Subcutaneous adipose tissue (tissue), 4 donors: ENCODE data around the gene ADGRL3. TPM values are rescaled to one million over a fixed set of nuclear protein-coding genes. Genes with fewer than 3 reads are reported as not detected.

Experiments
- total RNA-seq, 4 donors: library from RNA; depleted of rRNA; stranded (reverse); fragments of >200 nt; gene quantifications; one replicate each; pipeline ENCODE4 v1.1.0, GENCODE V29; 2016
- TF ChIP-seq, protein P1 (sequence below): fragments of 450-650 bp; IDR thresholded peaks from one replicate; pipeline ENCODE4 v1.5.1; 2016; ENCODE audit warnings: low read depth, mild to moderate bottlenecking, control low read depth, antibody characterized with exemption, moderate library complexity

The ADGRL3 gene
- total RNA-seq, 4 donors from 2014 or later, result 6.3 to 12.2 (median 9.2) TPM

DNA sequence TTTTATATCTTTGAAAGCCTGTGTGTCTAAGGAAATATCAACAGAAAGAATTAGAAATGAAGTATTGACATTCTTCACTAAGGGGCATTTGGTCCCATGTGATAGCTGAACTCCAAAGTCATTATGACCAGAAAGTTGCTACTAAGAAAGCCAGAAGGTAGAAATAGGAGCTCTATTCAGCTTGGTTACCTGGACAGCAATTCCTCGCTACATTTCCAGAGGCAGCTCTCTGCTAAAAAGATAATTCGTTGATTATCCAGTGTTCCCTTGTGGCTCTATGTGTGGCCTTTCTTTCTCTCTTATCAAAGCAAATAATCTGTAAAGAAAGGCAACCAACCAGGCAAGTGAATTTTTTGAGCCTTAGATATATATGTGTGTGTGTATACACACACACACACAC, 341.3 kb downstream of the ADGRL3 start:
- TF ChIP-seq, protein P1, sequence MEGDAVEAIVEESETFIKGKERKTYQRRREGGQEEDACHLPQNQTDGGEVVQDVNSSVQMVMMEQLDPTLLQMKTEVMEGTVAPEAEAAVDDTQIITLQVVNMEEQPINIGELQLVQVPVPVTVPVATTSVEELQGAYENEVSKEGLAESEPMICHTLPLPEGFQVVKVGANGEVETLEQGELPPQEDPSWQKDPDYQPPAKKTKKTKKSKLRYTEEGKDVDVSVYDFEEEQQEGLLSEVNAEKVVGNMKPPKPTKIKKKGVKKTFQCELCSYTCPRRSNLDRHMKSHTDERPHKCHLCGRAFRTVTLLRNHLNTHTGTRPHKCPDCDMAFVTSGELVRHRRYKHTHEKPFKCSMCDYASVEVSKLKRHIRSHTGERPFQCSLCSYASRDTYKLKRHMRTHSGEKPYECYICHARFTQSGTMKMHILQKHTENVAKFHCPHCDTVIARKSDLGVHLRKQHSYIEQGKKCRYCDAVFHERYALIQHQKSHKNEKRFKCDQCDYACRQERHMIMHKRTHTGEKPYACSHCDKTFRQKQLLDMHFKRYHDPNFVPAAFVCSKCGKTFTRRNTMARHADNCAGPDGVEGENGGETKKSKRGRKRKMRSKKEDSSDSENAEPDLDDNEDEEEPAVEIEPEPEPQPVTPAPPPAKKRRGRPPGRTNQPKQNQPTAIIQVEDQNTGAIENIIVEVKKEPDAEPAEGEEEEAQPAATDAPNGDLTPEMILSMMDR, result no peak

DNA sequence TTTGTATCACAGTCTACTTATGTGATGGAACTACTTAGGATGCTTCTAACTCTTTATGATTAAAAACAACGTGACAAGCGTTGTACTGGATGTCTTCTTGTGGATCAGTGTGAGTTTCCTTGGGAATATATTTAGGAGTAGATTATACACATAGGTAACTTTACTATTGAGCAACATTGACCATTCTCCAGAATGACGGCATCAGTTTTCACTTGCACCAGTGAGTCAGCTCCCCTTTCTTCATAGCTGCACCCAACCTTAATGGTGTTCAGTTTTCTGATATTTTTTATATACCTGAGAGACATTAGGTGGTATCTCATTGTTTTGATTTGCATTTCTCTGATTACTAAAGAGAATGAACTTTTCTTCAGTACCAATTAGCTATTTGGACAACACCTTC, 343.9 kb downstream of the ADGRL3 start:
- TF ChIP-seq, protein P1, result no peak

DNA sequence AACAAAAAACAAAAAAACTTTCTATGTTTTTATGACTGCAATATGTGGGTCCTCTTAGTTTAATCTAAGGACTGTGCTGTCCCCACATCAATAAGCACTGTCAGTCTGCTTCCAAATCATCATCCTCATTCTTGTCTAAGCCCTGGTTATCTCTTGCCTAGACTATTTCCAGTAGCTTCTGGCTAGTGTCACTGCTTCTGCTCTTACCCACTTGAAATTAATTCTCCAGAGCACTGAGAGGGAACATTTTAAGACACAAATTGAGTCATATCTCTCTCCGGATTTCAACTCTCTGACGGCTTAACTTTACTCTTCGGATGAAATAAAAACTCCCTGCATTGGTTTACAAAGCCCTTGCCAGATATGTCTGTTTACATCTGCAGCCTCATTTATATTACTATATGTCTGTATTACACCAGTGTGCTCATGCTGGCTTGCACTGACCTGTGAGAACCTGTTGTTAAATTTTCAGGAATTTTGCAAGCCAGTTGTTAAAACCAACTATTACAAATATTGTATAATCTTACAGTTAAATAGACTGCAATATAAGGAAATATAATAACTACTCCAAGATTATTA, 345.9 kb downstream of the ADGRL3 start:
- TF ChIP-seq, protein P1, result no peak

DNA sequence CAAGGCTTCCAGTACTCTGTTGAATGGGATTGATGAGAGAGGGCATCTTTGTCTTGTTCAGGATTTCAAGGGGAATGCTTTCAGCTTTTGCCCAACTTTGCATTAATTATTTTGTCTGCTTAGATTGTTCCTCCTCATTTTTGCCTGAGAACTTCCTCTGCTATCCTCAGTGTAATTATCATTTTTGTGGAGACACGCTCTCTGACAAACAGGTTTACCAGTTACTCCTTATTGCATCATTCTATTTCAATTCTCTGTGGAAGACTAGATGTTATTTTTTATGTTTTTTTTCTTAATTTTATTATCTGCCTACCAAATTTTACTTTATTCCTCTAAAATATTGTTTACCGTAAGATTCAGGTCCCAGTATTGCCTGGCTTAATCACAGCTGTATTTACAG, 349.2 kb downstream of the ADGRL3 start:
- TF ChIP-seq, protein P1, result no peak

DNA sequence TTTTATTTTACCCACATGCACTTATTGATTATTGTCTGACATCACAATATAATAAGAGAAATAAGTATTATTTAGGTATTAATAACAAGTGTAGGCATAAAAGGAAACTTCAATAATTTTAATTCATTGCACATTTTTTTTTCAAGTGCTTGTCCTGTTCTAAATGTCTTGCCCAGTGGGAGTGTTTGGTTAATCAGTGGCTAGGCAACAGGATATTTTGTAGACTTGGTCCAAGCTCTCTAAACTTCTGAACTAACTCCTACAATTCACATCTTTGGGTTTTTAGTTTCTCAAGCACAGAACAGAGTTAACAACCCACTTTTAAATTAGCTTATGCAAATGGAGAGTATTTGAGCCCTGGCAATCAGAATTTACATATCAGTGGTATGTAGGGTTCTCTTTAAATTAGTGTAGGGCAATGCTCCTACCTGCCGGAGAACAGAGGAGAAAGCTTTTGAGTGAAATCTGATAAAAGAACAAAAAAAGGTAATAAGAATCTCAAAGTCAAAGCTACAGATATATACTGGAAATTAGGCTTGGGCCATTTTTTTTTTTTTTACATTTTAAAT, 353.5 kb downstream of the ADGRL3 start:
- TF ChIP-seq, protein P1, result no peak

DNA sequence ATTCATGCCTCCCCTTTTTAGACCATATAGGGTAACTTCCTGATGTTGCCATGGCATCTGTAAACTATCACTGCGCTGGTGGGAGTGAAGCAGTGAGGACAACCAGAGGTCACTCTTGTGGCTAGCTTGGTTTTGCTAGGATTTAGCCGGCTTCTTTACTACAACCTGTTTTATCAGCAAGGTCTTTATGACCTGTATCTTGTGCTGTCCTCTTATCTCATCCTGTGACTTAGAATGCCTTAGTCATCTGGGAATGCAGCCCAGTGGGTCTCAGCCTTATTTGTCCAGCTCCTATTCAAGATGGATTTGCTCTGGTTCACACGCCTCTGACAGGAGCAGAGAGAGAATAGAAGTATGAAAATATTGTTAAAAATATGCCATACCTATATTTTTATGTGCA, 355.7 kb downstream of the ADGRL3 start:
- TF ChIP-seq, protein P1, result no peak

DNA sequence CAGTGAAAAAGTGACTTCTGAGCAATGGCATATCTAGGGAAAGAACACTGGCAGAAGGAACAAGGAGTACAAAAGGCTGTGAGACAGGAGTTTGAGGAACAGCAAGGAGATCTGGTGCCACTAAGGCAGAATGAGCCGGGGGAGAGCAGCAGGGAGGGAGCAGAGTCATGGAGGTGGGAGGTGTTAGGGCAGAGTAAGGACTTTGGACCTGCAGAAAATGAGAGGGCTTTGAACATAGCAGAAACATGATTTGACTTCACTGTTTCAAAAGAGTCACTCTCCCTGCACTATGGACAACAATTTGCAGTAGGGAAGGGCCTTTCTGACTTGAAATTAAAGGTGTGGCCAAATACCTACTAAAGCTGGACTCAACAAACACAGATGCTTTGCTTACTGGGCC, 356.2 kb downstream of the ADGRL3 start:
- TF ChIP-seq, protein P1, result no peak
